ENCODE results near the gene CNBP.
A peak's percentile ranks its signal among the peaks of the same experiment; 100 is the strongest.

CNBP gene

DNA sequence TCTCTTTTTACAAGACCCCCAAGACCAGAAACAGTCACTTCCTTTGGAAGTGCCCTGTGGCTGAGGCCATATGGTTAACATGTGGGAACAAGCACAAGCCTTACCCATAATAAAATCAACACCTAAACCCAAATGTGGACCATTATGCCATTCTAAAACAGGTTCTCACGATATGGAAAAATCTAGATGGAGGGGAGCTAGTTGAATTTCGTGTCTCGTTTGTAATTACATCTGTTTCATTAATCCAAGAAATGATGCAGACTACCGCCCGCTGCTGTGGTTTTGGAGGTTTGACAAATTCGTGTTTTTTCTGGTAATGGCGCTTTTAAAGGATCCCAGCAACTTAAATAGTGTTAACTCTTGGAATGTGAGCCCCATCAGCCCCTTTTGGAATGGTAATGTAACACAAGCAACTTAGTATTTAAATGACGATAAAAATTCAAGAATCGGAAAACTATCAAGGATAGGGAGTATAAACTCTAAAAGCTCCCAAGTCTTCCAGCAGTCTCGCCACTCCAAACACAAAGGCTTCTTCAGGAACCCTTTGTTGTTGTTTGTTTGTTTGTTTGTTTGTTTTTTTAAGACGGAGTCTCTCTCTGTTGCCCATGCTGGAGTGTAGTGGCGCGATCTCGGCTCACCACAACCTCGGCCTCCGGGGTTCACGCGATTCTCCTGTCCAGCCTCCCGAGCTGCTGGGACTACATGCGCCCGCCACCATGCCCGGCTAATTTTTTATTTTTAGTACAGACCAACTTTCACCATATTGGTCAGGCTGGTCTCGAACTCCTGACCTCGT lies 1.1 kb downstream of the CNBP start:
- Histone ChIP-seq H3K27me3 (ENCODE audit: control insufficient read depth in 3 of 3, insufficient read depth in 3 of 3, low read depth in 1 of 3, low read length in 3 of 3) (no peaks in the 10 kb centered on the region), H3K4ac (ENCODE audit: low read length) (no peak overlapping the region), H3K23ac (ENCODE audit: low read depth, low read length, poor library complexity) (no peak overlapping the region), H2AK5ac (ENCODE audit: low read depth, low read length) (peak overlapping the region; percentile 100), H3K36me3 (replicated peaks in 1 of 2; ENCODE audit: control insufficient read depth in 2 of 2, insufficient read depth in 2 of 2, low read length in 2 of 2) (peaks cover 9 to 48% of the 10 kb centered on the region in 2 donors), H4K8ac (ENCODE audit: low read depth, low read length) (no peak overlapping the region), H2BK12ac (ENCODE audit: low read length) (no peak overlapping the region), H2AFZ (ENCODE audit: low read length) (peak overlapping the region; percentile 90), H4K91ac (ENCODE audit: low read depth, low read length, poor library complexity) (no peak overlapping the region), H2BK5ac (ENCODE audit: low read length) (peak overlapping the region; percentile 96), H3K14ac (ENCODE audit: low read length) (no peak overlapping the region), H3K4me2 (ENCODE audit: insufficient read depth, low read length, poor library complexity, severe bottlenecking) (peak overlapping the region; percentile 58), H3K4me3 (ENCODE audit: low read length in 2 of 2) (peak overlapping the region; percentile 95 to 98), H3K79me1 (ENCODE audit: low read depth, low read length) (peaks cover 7% of the 10 kb centered on the region), H3K18ac (ENCODE audit: low read length) (no peak overlapping the region), H2BK15ac (ENCODE audit: low read length) (no peak overlapping the region), H3K9me3 (replicated peaks in 1 of 2; ENCODE audit: control insufficient read depth in 2 of 2, insufficient read depth in 1 of 2, low read depth in 1 of 2, low read length in 2 of 2) (no peaks in the 10 kb centered on the region), H3K27ac (replicated peaks; ENCODE audit: low read length) (no peak overlapping the region), H2BK120ac (ENCODE audit: low read depth, low read length) (no peak overlapping the region), H3K9ac (ENCODE audit: low read depth, low read length, poor library complexity) (peak overlapping the region; percentile 99), H3K4me1 (ENCODE audit: control insufficient read depth in 2 of 2, insufficient read depth in 1 of 2, low read depth in 1 of 2, low read length in 2 of 2) (peaks cover 1 to 10% of the 10 kb centered on the region in 2 donors)
- no CpG with 5 or more reads among the region's 24 CpGs for WGBS, 2 donors (ENCODE audit: extremely low coverage in 2 of 2, insufficient read length in 2 of 2, insufficient replicate concordance in 1 of 2)
- DNase-seq (ENCODE audit: low spot score) = no peak

DNA sequence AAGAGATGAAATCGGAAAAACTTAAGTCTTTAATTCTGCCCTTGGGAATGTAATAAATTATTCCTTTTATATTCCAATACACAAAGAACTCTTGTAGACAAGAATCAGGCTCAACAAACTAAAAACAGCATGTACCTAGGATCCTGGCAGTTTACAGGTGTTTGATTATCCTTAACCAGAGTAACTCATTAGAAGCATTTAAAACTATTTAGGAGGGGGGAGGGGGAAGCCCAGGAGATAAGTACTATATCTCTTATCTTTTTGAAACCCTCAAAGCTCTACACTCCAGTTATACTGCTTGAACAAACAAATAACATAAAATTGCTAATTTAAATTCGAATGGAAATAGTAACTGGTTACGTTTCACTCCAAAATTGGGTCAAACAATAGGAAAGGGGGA lies 1.9 kb downstream of the CNBP start:
- H3K9ac ChIP-seq (ENCODE audit: low read depth, low read length, poor library complexity) = no peak overlapping the region
- no peak overlapping the region for H2AFZ ChIP-seq (ENCODE audit: low read length)
- no peak overlapping the region for H3K27ac ChIP-seq (replicated peaks; ENCODE audit: low read length)
- H3K4me1 ChIP-seq (ENCODE audit: control insufficient read depth in 2 of 2, insufficient read depth in 1 of 2, low read depth in 1 of 2, low read length in 2 of 2) = peaks cover 1 to 10% of the 10 kb centered on the region in 2 donors
- no peak overlapping the region for H3K4ac ChIP-seq (ENCODE audit: low read length)
- H3K27me3 ChIP-seq (ENCODE audit: control insufficient read depth in 3 of 3, insufficient read depth in 3 of 3, low read depth in 1 of 3, low read length in 3 of 3) = no peaks in the 10 kb centered on the region
- no peak overlapping the region for H2BK15ac ChIP-seq (ENCODE audit: low read length)
- DNase-seq (ENCODE audit: low spot score) = no peak
- H2BK5ac ChIP-seq (ENCODE audit: low read length) = no peak overlapping the region
- no peak overlapping the region for H4K91ac ChIP-seq (ENCODE audit: low read depth, low read length, poor library complexity)
- H3K9me3 ChIP-seq (replicated peaks in 1 of 2; ENCODE audit: control insufficient read depth in 2 of 2, insufficient read depth in 1 of 2, low read depth in 1 of 2, low read length in 2 of 2) = no peaks in the 10 kb centered on the region
- no peak overlapping the region for H2AK5ac ChIP-seq (ENCODE audit: low read depth, low read length)
- H3K4me3 ChIP-seq (ENCODE audit: low read length in 2 of 2) = peak overlapping the region in 1 of 2 donors; percentile 98
- H2BK120ac ChIP-seq (ENCODE audit: low read depth, low read length) = no peak overlapping the region
- H3K18ac ChIP-seq (ENCODE audit: low read length) = no peak overlapping the region
- WGBS, 2 donors (ENCODE audit: extremely low coverage in 2 of 2, insufficient read length in 2 of 2, insufficient replicate concordance in 1 of 2) = no CpG with 5 or more reads among the region's 3 CpGs
- H2BK12ac ChIP-seq (ENCODE audit: low read length) = no peak overlapping the region
- peaks cover 9 to 56% of the 10 kb centered on the region in 2 donors for H3K36me3 ChIP-seq (replicated peaks in 1 of 2; ENCODE audit: control insufficient read depth in 2 of 2, insufficient read depth in 2 of 2, low read length in 2 of 2)
- no peak overlapping the region for H3K23ac ChIP-seq (ENCODE audit: low read depth, low read length, poor library complexity)
- H3K14ac ChIP-seq (ENCODE audit: low read length) = no peak overlapping the region
- peaks cover 7% of the 10 kb centered on the region for H3K79me1 ChIP-seq (ENCODE audit: low read depth, low read length)
- peak overlapping the region; percentile 13 for H3K4me2 ChIP-seq (ENCODE audit: insufficient read depth, low read length, poor library complexity, severe bottlenecking)
- H4K8ac ChIP-seq (ENCODE audit: low read depth, low read length) = no peak overlapping the region

DNA sequence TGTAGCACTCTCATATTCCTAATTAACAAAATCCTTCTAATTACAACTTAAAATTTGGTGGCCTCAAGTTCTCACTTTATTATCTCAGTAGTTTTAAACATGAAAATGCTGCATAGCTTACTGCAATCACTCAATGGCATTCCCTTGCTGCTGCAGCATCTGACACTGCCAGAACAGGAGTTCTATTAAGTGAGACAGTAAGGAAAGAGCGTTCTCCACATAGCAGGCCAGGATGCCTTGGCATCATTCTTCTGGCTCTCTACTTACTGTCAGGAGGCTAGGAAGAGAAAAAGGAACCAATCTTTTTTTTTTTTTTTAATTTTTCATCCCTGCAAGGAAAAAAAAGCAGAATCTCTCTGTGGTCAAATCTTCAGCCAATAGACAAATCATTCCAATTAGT lies 3.2 kb downstream of the CNBP start:
- Histone ChIP-seq H2BK120ac (ENCODE audit: low read depth, low read length) (no peak overlapping the region), H3K27ac (replicated peaks; ENCODE audit: low read length) (no peak overlapping the region), H2BK15ac (ENCODE audit: low read length) (no peak overlapping the region), H3K79me1 (ENCODE audit: low read depth, low read length) (peaks cover 7% of the 10 kb centered on the region), H3K18ac (ENCODE audit: low read length) (no peak overlapping the region), H4K91ac (ENCODE audit: low read depth, low read length, poor library complexity) (no peak overlapping the region), H3K9me3 (replicated peaks in 1 of 2; ENCODE audit: control insufficient read depth in 2 of 2, insufficient read depth in 1 of 2, low read depth in 1 of 2, low read length in 2 of 2) (no peaks in the 10 kb centered on the region), H3K9ac (ENCODE audit: low read depth, low read length, poor library complexity) (no peak overlapping the region), H2BK12ac (ENCODE audit: low read length) (no peak overlapping the region), H3K36me3 (replicated peaks in 1 of 2; ENCODE audit: control insufficient read depth in 2 of 2, insufficient read depth in 2 of 2, low read length in 2 of 2) (peaks cover 9 to 69% of the 10 kb centered on the region in 2 donors), H4K8ac (ENCODE audit: low read depth, low read length) (no peak overlapping the region), H3K14ac (ENCODE audit: low read length) (no peak overlapping the region), H2BK5ac (ENCODE audit: low read length) (no peak overlapping the region), H3K4me2 (ENCODE audit: insufficient read depth, low read length, poor library complexity, severe bottlenecking) (no peak overlapping the region), H3K23ac (ENCODE audit: low read depth, low read length, poor library complexity) (no peak overlapping the region), H3K4me1 (ENCODE audit: control insufficient read depth in 2 of 2, insufficient read depth in 1 of 2, low read depth in 1 of 2, low read length in 2 of 2) (peaks cover 1 to 10% of the 10 kb centered on the region in 2 donors), H3K4me3 (ENCODE audit: low read length in 2 of 2) (no peak overlapping the region), H3K27me3 (ENCODE audit: control insufficient read depth in 3 of 3, insufficient read depth in 3 of 3, low read depth in 1 of 3, low read length in 3 of 3) (no peaks in the 10 kb centered on the region), H2AFZ (ENCODE audit: low read length) (no peak overlapping the region), H3K4ac (ENCODE audit: low read length) (no peak overlapping the region), H2AK5ac (ENCODE audit: low read depth, low read length) (no peak overlapping the region)
- no peak for DNase-seq (ENCODE audit: low spot score)
- WGBS, 2 donors (ENCODE audit: extremely low coverage in 2 of 2, insufficient read length in 2 of 2, insufficient replicate concordance in 1 of 2) = no CpG with 5 or more reads among the region's 1 CpG

DNA sequence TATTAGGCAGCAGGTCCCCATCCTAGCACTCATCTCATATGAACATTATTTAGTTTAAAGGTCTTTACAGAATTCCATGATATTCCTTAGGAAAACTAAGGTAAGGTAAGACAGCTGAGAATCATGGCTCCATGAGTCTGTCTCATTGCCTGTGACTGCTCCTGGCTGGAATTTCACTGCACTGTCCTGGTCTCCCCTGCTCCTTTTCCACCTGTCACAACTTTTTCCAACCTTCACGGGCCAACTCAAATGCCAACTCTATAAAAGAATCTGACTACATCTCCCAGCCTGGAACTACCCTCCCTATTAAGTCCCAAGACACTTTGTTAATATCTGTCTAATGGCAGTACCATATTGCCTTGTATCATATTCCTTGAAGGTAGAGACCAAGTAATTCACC lies 7.6 kb downstream of the CNBP start:
- Histone ChIP-seq H2BK5ac (ENCODE audit: low read length) (no peak overlapping the region), H3K27me3 (ENCODE audit: control insufficient read depth in 3 of 3, insufficient read depth in 3 of 3, low read depth in 1 of 3, low read length in 3 of 3) (no peaks in the 10 kb centered on the region), H3K36me3 (replicated peaks in 1 of 2; ENCODE audit: control insufficient read depth in 2 of 2, insufficient read depth in 2 of 2, low read length in 2 of 2) (peaks cover 14 to 95% of the 10 kb centered on the region in 2 donors), H3K9ac (ENCODE audit: low read depth, low read length, poor library complexity) (no peak overlapping the region), H4K8ac (ENCODE audit: low read depth, low read length) (no peak overlapping the region), H3K9me3 (replicated peaks in 1 of 2; ENCODE audit: control insufficient read depth in 2 of 2, insufficient read depth in 1 of 2, low read depth in 1 of 2, low read length in 2 of 2) (peaks cover 0 to 1% of the 10 kb centered on the region in 2 donors), H4K91ac (ENCODE audit: low read depth, low read length, poor library complexity) (no peak overlapping the region), H3K4me1 (ENCODE audit: control insufficient read depth in 2 of 2, insufficient read depth in 1 of 2, low read depth in 1 of 2, low read length in 2 of 2) (peaks cover 1 to 2% of the 10 kb centered on the region in 2 donors), H3K27ac (replicated peaks; ENCODE audit: low read length) (no peak overlapping the region), H3K4me2 (ENCODE audit: insufficient read depth, low read length, poor library complexity, severe bottlenecking) (no peak overlapping the region), H2AK5ac (ENCODE audit: low read depth, low read length) (no peak overlapping the region), H2AFZ (ENCODE audit: low read length) (no peak overlapping the region), H3K4ac (ENCODE audit: low read length) (no peak overlapping the region), H3K4me3 (ENCODE audit: low read length in 2 of 2) (no peak overlapping the region), H2BK15ac (ENCODE audit: low read length) (no peak overlapping the region), H3K14ac (ENCODE audit: low read length) (no peak overlapping the region), H3K79me1 (ENCODE audit: low read depth, low read length) (peaks cover 3% of the 10 kb centered on the region), H3K23ac (ENCODE audit: low read depth, low read length, poor library complexity) (no peak overlapping the region), H3K18ac (ENCODE audit: low read length) (no peak overlapping the region), H2BK120ac (ENCODE audit: low read depth, low read length) (no peak overlapping the region), H2BK12ac (ENCODE audit: low read length) (no peak overlapping the region)
- no peak for DNase-seq (ENCODE audit: low spot score)
- WGBS, 2 donors (ENCODE audit: extremely low coverage in 2 of 2, insufficient read length in 2 of 2, insufficient replicate concordance in 1 of 2) = no CpG with 5 or more reads among the region's 1 CpG

Measured in neuronal stem cell (in vitro differentiated cells).